Keratinocyte (primary cell): ENCODE data around the gene PYGB. TPM values are rescaled to one million over a fixed set of nuclear protein-coding genes. Genes with fewer than 3 reads are reported as not detected.

Experiments
- DNase-seq: peaks from one replicate; pipeline ENCODE4 v3.0.0-alpha.2; 2011; ENCODE audit warnings: low read depth, missing footprints, low spot score
- FAIRE-seq: peaks from 2 replicates; lab custom pipeline; 2011; peaks lifted over from hg19 to GRCh38; lab: Jason Lieb, UNC
- H2AFZ ChIP-seq: 2 replicates; pipeline ENCODE4 v1.6.0; 2012; ENCODE audit warnings: low read length, control low read depth, inconsistent platforms; ENCODE audit not compliant: control insufficient read depth
- H3K27ac ChIP-seq: 2 replicates; pipeline ENCODE4 v1.5.1; 2011; ENCODE audit warnings: low read length; ENCODE audit not compliant: control insufficient read depth, insufficient read depth
- H3K27me3 ChIP-seq: 3 replicates; pipeline ENCODE4 v1.6.0; 2011; ENCODE audit warnings: low read length; ENCODE audit not compliant: control insufficient read depth, insufficient read depth; ENCODE audit errors: extremely low read depth
- H3K36me3 ChIP-seq, 2 experiments: 2 replicates in 1 of 2; 3 replicates in 1 of 2; pipeline ENCODE4 v1.5.1; 2011; ENCODE audit warnings: low read length in 2 of 2, mild to moderate bottlenecking in 1 of 2; ENCODE audit not compliant: control insufficient read depth in 2 of 2, insufficient read depth in 2 of 2; ENCODE audit errors: extremely low read depth in 1 of 2
- H3K4me1 ChIP-seq: 3 replicates; pipeline ENCODE4 v1.5.1; 2011; ENCODE audit warnings: low read length; ENCODE audit not compliant: control insufficient read depth, insufficient read depth; ENCODE audit errors: extremely low read depth
- H3K4me2 ChIP-seq: 3 replicates; pipeline ENCODE4 v1.6.0; 2011; ENCODE audit warnings: low read depth, low read length; ENCODE audit not compliant: control insufficient read depth, insufficient read depth; ENCODE audit errors: extremely low read depth
- H3K4me3 ChIP-seq, 3 experiments: fragments of 200-600 bp in 1 of 3; sonication (generic) in 1 of 3; 2 replicates in 2 of 3; 3 replicates in 1 of 3; pipeline ENCODE4 v1.5.1; 2011 to 2016; ENCODE audit warnings: low read length in 3 of 3, mild to moderate bottlenecking in 3 of 3, control low read depth in 2 of 3, inconsistent platforms in 1 of 3, low read depth in 1 of 3, mixed read lengths in 1 of 3, mixed run types in 1 of 3, moderate library complexity in 1 of 3; ENCODE audit not compliant: control insufficient read depth in 2 of 3, insufficient read depth in 2 of 3; ENCODE audit errors: extremely low read depth in 1 of 3
- H3K79me2 ChIP-seq: 2 replicates; pipeline ENCODE4 v1.6.0; 2012; ENCODE audit warnings: low read length; ENCODE audit not compliant: control insufficient read depth, insufficient read depth
- H3K9ac ChIP-seq: 3 replicates; pipeline ENCODE4 v1.6.0; 2011; ENCODE audit warnings: low read length; ENCODE audit not compliant: control insufficient read depth, insufficient read depth; ENCODE audit errors: extremely low read depth
- H3K9me1 ChIP-seq: 3 replicates; pipeline ENCODE4 v1.6.0; 2011; ENCODE audit warnings: low read length; ENCODE audit not compliant: control insufficient read depth, insufficient read depth; ENCODE audit errors: extremely low read depth
- H3K9me3 ChIP-seq: 2 replicates; pipeline ENCODE4 v1.5.1; 2012; ENCODE audit warnings: low read depth, low read length; ENCODE audit not compliant: control insufficient read depth
- H4K20me1 ChIP-seq: 3 replicates; pipeline ENCODE4 v1.6.0; 2011; ENCODE audit warnings: low read length; ENCODE audit not compliant: control insufficient read depth, insufficient read depth; ENCODE audit errors: extremely low read depth
- EZH2 ChIP-seq: IDR thresholded peaks from one replicate; pipeline ENCODE4 v1.6.1; 2012; ENCODE audit warnings: inconsistent platforms, mild to moderate bottlenecking, low read length, moderate library complexity
- dilution Hi-C: fragments of 300-500 bp; cut with MboI; formaldehyde crosslinking; loops from one replicate; pipeline ENCODE4 v1.7.0; 2020; ENCODE audit warnings: low sequenced_read_pairs; ENCODE audit not compliant: extremely low pct_ligation_motif_present
- polyA plus RNA-seq, 5 experiments: library from polyadenylated mRNA; depleted of rRNA in 3 of 5; stranded (reverse) in 3 of 5; stranded (forward) in 1 of 5; unstranded in 1 of 5; fragments of >200 nt; gene quantifications; 1 replicate in 1 of 5; 2 replicates in 3 of 5; 3 replicates in 1 of 5; pipeline versions ENCODE4 v1.2.1 to v1.2.3, GENCODE V29; 2011 to 2012; ENCODE audit warnings: missing spikeins in 2 of 5, low read depth in 1 of 5, low replicate concordance in 1 of 5
- TF ChIP-seq, protein P1 (sequence below), 3 experiments: IDR thresholded peaks in 1 of 3; conservative IDR thresholded peaks in 1 of 3; optimal IDR thresholded peaks in 1 of 3; 2 replicates in 2 of 3; 3 replicates in 1 of 3; pipeline versions ENCODE3 to v1.5.1; 2011; ENCODE audit warnings: low read length in 3 of 3, mild to moderate bottlenecking in 3 of 3, moderate library complexity in 2 of 3, control low read depth in 1 of 3, inconsistent platforms in 1 of 3; ENCODE audit not compliant: insufficient read depth in 2 of 3; ENCODE audit errors: extremely low read depth in 1 of 3

Gene PYGB
- polyA plus RNA-seq, 1 donor (not counting 4 experiments of a cell fraction or from before 2014, with no cell fraction given), result 78.3 TPM

DNA sequence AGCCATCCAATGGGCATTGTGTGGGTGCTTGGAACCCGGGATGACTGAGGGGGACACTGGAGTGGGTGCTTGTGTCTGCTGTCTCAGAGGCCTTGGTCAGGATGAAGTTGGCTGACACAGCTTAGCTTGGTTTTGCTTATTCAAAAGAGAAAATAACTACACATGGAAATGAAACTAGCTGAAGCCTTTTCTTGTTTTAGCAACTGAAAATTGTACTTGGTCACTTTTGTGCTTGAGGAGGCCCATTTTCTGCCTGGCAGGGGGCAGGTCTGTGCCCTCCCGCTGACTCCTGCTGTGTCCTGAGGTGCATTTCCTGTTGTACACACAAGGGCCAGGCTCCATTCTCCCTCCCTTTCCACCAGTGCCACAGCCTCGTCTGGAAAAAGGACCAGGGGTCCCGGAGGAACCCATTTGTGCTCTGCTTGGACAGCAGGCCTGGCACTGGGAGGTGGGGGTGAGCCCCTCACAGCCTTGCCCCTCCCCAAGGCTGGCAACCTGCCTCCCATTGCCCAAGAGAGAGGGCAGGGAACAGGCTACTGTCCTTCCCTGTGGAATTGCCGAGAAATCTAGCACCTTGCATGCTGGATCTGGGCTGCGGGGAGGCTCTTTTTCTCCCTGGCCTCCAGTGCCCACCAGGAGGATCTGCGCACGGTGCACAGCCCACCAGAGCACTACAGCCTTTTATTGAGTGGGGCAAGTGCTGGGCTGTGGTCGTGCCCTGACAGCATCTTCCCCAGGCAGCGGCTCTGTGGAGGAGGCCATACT lies 49.4 kb downstream of the PYGB start:
- dilution Hi-C loops, result no loop called here
- Histone ChIP-seq H3K4me1 (peaks cover 49% of the 10 kb centered on the region), H3K4me2 (no peak overlapping the region), H3K36me3 (peaks cover 38 to 44% of the 10 kb centered on the region in 2 experiments), H3K9me1 (no peaks in the 10 kb centered on the region), H3K9me3 (no peaks in the 10 kb centered on the region), H3K27me3 (no peaks in the 10 kb centered on the region), H3K4me3 (no peak overlapping the region), H3K9ac (no peak overlapping the region), H3K27ac (no peak overlapping the region), H3K79me2 (no peaks in the 10 kb centered on the region), H4K20me1 (peaks cover 1% of the 10 kb centered on the region), H2AFZ (no peak overlapping the region)
- TF ChIP-seq, protein P1, sequence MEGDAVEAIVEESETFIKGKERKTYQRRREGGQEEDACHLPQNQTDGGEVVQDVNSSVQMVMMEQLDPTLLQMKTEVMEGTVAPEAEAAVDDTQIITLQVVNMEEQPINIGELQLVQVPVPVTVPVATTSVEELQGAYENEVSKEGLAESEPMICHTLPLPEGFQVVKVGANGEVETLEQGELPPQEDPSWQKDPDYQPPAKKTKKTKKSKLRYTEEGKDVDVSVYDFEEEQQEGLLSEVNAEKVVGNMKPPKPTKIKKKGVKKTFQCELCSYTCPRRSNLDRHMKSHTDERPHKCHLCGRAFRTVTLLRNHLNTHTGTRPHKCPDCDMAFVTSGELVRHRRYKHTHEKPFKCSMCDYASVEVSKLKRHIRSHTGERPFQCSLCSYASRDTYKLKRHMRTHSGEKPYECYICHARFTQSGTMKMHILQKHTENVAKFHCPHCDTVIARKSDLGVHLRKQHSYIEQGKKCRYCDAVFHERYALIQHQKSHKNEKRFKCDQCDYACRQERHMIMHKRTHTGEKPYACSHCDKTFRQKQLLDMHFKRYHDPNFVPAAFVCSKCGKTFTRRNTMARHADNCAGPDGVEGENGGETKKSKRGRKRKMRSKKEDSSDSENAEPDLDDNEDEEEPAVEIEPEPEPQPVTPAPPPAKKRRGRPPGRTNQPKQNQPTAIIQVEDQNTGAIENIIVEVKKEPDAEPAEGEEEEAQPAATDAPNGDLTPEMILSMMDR (optimal IDR thresholded peaks at IDR 0.05 in 1 of 3, IDR thresholded peaks at IDR 0.05 in 1 of 3, conservative IDR thresholded peaks at IDR 0.05 in 1 of 3; ENCODE audit: extremely low read depth in 1 of 3, insufficient read depth in 2 of 3, low read length in 3 of 3), result no peak
- no peak for DNase-seq
- FAIRE-seq, result no peak

DNA sequence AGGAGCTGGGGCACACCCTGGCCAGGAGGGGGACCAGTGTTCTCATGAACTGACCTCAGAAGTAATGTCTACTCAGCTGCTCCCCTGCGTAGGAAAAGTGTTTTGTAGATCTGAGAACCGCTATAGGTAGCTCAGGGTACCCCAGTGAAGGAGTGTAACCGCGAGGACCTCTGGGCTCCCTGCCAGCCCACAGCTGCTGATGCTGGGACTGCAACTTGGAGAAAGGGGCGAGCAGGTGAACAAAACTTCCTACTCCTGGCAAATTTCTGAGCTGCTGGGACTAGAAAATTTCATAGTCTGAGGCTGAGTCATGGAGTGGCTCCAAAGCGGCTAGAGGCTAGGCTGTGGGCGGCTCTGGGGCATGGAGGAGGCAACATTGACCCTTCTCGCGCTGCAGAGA lies 51.9 kb downstream of the PYGB start:
- no peak for DNase-seq
- Histone ChIP-seq H3K27ac (no peak overlapping the region), H3K9me1 (no peaks in the 10 kb centered on the region), H3K36me3 (peaks cover 27 to 28% of the 10 kb centered on the region in 2 experiments), H3K4me2 (no peak overlapping the region), H4K20me1 (no peaks in the 10 kb centered on the region), H3K4me3 (no peak overlapping the region), H3K4me1 (peaks cover 33% of the 10 kb centered on the region), H3K9me3 (no peaks in the 10 kb centered on the region), H2AFZ (no peak overlapping the region), H3K27me3 (no peaks in the 10 kb centered on the region), H3K9ac (no peak overlapping the region), H3K79me2 (no peaks in the 10 kb centered on the region)
- TF ChIP-seq EZH2, result no peak
- TF ChIP-seq, protein P1 (optimal IDR thresholded peaks at IDR 0.05 in 1 of 3, IDR thresholded peaks at IDR 0.05 in 1 of 3, conservative IDR thresholded peaks at IDR 0.05 in 1 of 3; ENCODE audit: extremely low read depth in 1 of 3, insufficient read depth in 2 of 3, low read length in 3 of 3), result peak in 2 of 3 experiments; percentile 4 to 5
- FAIRE-seq, result no peak
- dilution Hi-C loops, result no loop called here
